ENCODE data around the gene CTNNA3.
"Not testable (repeated sequence)": the region's sequence is repeated elsewhere in the genome, so short reads cannot be mapped to it uniquely, and the experiment has no call there.

Gene CTNNA3

DNA sequence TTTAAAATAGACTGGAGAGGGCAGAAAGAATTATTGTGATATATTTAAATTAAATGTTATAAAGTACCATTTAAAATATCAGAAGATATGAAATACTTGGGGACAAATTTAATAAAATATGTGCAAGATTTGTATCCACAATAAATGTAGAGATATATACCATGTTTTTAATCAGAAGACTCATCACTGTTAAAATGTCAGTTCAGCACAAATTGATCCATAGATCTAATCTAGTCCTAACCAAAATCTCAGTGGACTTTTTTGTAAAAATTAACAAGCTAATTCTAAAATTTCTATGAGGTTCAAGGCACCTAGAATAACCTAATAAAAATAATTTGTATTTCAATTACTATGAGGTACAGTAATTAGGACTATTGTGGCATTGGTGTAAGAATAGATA lies 96.4 kb downstream of the CTNNA3 start:
- no peak for DNase-seq

DNA sequence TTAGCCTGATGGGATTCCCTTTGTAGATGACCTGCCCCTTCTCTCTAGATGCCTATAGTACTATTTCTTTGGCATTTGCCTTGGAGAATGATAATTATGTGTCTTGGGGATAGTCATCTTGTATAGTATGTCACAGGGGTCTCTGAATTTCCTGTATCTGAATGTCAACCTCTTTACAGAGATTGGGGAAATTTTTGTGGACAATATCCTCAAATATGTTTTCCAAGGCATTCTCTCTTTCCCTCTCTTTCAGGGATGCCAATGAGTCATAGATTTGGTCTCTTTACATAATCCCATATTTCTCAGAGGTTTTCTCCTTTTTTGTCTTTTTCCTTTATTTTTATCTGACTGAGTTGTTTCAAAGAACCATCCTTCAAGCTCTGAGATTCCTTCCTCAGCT lies 99.4 kb downstream of the CTNNA3 start:
- DNase-seq: no peak

DNA sequence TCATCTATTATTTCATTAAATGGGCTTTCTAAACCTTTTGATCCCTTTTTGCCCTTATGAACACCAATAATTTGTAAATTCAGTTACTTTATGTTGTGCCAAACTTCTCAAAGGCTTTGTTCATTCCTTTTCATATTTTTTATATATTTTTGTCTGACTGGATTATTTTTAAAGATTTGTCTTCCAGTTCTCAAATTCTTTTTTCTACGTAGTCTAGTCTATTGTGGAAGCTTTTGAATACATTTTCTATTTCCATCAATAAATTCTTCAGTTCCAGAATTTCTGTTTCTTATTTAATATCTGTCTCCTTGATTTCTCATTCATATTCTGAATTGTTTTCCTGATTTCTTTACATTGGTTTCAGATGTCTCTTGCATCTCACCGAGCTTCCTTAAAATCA lies 108.2 kb downstream of the CTNNA3 start:
- no peak for DNase-seq

DNA sequence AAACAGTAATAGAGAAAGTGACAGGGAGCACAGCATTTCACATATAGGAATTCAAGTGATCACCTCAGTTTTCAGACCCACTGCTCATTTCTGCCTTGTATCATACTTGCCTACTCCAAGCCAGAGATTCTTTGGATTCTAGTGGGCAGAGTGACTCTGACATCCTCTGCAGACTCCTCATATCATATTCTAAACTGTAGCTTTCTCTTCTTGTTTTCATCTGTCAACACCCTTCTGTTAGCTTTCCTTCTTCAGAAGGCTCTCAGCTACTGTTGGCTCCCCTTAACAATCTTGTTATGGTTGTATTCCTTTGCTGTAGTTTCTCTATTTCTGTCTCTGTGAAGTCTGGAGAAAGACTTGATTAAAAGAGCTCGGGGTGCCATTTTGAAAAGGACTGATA lies 120.5 kb downstream of the CTNNA3 start:
- DNase-seq: no peak

GRCh38 chr10:67573484-67573883 lies 122.5 kb downstream of the CTNNA3 start:
- DNase-seq: no peak

- no peak for DNase-seq
These were observed 124.5 kb downstream of the CTNNA3 start for GRCh38 chr10:67571503-67571902.

DNA sequence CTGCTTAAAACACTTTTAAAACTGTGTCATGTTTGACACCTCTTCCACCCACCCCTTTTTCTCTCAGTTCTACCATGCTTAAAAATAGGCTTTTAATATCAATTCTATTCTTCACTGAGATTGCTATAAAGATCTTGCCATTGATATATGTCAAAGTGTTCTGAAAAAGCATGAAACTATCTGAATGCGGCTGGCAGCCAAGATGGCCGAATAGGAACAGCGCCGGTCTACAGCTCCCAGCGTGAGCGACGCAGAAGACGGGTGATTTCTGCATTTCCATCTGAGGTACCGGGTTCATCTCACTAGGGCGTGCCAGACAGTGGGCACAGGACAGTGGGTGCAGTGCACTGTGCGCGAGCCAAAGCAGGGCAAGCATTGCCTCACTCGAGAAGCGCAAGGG lies 137.7 kb downstream of the CTNNA3 start:
- not testable (repeated sequence) for DNase-seq

DNA sequence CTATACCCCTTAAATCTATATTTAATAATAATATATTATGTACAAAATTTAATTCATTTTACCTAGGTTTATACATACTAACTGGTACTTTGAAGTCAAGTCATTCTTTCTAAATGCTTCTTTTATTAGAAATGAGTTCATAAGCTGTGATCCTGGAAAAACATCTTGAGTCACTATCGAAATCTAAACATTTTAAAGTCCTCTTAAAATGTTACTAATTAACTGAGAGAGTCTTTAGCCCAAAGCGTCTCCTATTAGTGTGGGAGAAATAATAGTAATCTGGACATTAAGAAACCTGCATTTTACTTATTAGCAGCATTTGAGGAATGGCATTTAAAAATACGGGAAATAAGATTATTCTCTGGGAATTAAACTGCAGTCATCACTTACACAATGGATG lies 142.7 kb downstream of the CTNNA3 start:
- no peak for DNase-seq

GRCh38 chr10:67550838-67551402 lies 145.1 kb downstream of the CTNNA3 start:
- DNase-seq: no peak

DNA sequence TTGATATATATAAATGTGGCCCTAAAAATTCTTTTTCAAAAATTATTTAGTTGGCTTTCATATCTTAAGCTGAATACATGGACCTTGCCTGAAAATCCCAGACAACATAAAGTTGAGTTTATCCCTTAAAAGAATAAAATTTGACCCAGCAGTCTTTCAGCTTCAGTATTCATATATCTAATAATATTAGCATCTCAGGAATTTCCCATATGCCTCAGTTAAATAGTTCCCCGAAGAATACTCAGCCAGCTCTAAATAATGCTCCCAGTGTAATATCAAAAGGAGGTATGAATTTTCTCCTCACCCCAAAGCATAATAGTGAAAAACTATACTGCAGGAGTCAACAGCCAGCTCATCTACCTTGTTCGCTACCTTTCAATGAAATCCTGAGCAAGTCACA lies 145.9 kb downstream of the CTNNA3 start:
- no peak for DNase-seq

- no peak for DNase-seq
These were observed 146.6 kb downstream of the CTNNA3 start for GRCh38 chr10:67549390-67549789.

- DNase-seq: no peak
These were observed 154.6 kb downstream of the CTNNA3 start for GRCh38 chr10:67541411-67541810.

- no peak for DNase-seq
These were observed 156.7 kb downstream of the CTNNA3 start for GRCh38 chr10:67539312-67539711.

DNA sequence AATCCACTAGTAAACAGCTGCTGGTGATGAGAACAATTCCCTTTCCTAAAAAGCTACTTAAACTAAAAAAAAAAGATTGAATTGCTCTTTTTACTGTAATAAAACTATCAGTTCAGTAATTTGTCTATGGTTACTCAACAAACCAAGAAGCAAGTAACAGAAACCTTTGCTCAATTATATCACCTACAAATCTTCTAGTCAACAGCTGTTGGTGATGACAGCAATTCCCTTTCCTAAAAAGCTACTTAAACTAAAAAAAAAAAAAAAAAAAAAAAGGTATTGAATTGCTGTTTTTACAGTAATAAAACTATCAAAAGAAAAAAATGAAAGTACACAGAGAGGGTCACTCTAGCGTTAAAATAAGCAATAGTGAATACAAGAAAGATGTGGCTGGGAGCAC lies 158.1 kb downstream of the CTNNA3 start:
- DNase-seq: no peak

DNA sequence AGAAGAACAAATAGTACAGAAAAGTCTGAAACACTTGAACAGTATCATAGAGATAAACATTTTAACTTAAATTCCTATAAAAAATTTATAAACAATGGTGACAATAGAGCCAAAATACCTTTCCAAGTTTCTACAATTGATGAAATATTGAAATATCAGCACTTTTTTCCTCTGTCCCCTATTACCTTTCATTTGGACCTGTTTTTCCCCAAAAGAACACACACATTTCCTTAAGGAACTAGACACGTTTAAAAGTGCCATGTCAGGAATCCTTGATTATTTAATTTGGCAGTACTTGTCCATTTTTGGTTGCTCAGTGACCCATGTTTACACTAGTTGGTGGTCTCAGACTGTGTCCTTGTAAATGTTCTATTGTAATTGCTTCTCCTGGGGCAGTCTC lies 162.6 kb downstream of the CTNNA3 start:
- no peak for DNase-seq

- not testable (repeated sequence) for DNase-seq
These were observed 165.0 kb downstream of the CTNNA3 start for GRCh38 chr10:67530990-67531389.

- DNase-seq: no peak
These were observed 168.6 kb downstream of the CTNNA3 start for GRCh38 chr10:67527351-67527750.

DNA sequence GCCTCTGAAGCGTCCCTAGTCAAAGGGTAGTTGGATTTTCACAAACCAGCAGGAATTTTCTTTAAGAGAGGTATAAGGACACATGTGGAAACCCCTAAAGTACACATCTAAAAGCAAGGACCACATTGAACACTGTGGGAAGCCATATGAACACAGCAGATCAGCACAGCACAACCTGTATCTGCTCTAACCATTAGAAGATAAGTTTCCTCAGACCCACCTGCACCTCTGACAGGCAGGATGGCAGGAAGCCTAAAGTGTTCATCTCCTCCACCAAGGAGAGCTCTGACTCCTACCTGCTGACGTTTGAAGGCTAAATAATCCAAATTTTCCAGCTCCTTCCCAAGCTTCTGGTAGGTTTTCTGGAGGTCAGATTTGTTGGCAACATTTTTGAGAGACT lies 174.4 kb downstream of the CTNNA3 start:
- DNase-seq: no peak

GRCh38 chr10:67520924-67521520 lies 175.0 kb downstream of the CTNNA3 start:
- peak; percentile 8 to 54 for DNase-seq

DNA sequence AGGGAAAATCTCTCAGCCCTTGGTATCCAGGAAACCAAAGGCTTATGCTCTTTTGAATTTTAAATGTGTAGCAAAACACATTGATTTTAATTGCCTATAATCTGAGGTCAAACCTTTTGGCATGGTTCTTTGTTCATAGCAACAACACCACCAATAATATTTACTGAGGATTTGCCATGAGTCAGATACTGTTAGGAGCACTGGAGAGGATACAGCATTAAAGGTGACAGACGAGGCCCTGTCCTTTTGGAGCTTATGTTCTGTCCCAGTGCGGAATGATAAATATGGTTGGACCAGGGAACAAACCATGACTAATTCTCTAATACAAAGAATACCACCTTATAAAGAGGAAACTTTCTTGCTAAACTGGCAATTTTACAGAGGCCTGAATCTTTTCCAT lies 176.6 kb downstream of the CTNNA3 start:
- DNase-seq: no peak

DNA sequence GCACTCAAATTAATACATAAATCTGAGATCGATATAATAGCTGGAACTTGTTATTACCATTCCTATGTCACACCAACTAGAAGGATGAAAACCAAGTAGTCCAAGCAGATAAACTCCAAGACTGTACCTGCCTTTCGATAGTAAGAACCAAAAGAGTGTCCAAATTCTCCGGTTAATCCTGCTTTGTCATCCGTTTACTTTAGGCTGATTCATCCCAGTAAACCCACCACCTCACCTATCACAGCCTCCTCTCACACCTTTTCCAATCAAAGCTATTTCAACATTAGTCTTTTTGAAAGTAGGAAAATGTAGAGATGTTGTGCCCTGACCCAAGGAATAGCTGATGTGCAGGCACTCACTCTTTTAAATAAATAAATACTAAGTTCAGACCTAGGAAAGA lies 177.2 kb downstream of the CTNNA3 start:
- no peak for DNase-seq

DNA sequence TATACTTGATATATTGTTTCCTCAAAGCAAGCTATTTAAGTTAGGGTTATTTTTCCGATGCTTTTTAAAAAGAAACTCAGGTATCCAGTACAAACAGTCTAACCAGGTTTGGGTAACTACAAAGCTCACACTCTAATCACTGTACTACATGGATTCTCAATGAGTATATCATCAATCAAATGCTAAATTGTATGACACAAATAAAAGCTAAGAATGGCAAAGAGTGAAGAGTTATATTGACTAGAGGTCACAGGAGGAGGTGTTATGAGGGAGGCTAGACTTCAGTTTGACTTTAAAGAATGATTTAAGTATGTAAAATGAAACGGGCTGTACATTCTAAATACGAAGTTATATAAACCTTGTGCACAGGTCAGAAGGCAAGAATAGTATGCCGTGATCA lies 178.0 kb downstream of the CTNNA3 start:
- no peak for DNase-seq

GRCh38 chr10:67506757-67507091 lies 189.3 kb downstream of the CTNNA3 start:
- no peak for DNase-seq

DNA sequence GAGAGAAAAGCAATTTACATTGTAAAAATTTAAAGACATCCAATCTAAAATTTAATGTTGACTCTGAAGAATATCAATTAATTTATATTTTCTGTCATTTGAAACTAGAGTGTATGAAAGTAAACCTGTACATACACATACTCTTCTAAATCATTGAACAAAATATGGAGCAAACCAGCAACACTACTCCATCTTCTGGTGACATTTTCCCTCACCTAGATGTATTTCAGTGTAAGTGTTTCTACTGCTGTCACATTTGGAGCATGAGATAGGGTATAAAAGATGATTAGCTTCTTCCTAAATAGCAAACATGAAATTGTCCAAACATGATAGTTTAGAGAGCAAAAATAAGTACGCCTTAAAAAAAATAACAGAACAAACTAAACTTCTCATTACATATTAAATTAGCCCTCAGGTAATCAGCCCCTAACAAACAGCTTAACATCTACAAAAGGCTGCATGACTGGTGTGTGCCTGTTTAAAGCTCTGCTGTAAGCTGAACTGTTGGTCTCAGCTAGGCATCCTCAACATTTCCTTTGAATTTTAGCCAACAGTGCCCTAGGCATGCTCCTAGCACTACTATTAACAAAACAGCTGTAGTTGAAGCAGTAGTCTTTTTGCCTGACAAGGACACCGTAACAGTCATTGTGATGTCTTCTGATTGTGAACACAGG lies 189.8 kb downstream of the CTNNA3 start:
- no peak for DNase-seq
